Upper lobe of right lung (tissue), 1 donor: ENCODE data around the gene HTRA3. TPM values are rescaled to one million over a fixed set of nuclear protein-coding genes. Genes with fewer than 3 reads are reported as not detected.

Experiments used
- ATAC-seq: fragments of 200-7000 bp; cut with Tn5 transposase; one replicate; pipeline ENCODE4 v1.9.1; 2020; ENCODE audit warnings: mild to moderate bottlenecking, moderate library complexity
- DNase-seq: peaks from one replicate; pipeline ENCODE4 v3.0.0-alpha.2; 2020
- H3K27ac ChIP-seq: fragments of 200-600 bp; one replicate; pipeline ENCODE4 v1.8.0; 2022
- H3K27me3 ChIP-seq: fragments of 200-600 bp; one replicate; pipeline ENCODE4 v1.8.0; 2022; ENCODE audit warnings: mild to moderate bottlenecking
- H3K36me3 ChIP-seq: fragments of 200-600 bp; one replicate; pipeline ENCODE4 v1.8.0; 2022
- H3K4me1 ChIP-seq: fragments of 200-600 bp; one replicate; pipeline ENCODE4 v1.8.0; 2022
- H3K4me3 ChIP-seq: fragments of 200-600 bp; one replicate; pipeline ENCODE4 v1.8.0; 2022; ENCODE audit warnings: mild to moderate bottlenecking
- H3K9me3 ChIP-seq: fragments of 200-600 bp; one replicate; pipeline ENCODE4 v1.8.0; 2022
- intact Hi-C: fragments of 100-400 bp; cut with DNase I; formaldehyde crosslinking; loops from one replicate; pipeline ENCODE4 v1.11.0; 2022
- total RNA-seq: library from RNA; stranded (reverse); fragmentation: NEBNext Ultra II Directional; extraction: Animal tissue kit (Norgen Biotek cat#: 25700); gene quantifications from one replicate; pipeline ENCODE4 v1.2.1, GENCODE V29; 2021
- TF ChIP-seq, protein P1 (sequence below): fragments of 200-600 bp; IDR thresholded peaks from one replicate; pipeline ENCODE4 v1.8.0; 2022; ENCODE audit warnings: antibody characterized with exemption
- donor health status: DM: no; HTN: yes; CAD: no; lungs with severe emphysema.

HTRA3 gene
- total RNA-seq, 1 donor from 2014 or later: 25.0 TPM

GRCh38 chr4:8310306-8310705, 40.8 kb downstream of the HTRA3 start:
- intact Hi-C loops: no loop called here
- H3K27me3 ChIP-seq: no peaks in the 10 kb centered on the region
- peak; percentile 40 for DNase-seq

DNA sequence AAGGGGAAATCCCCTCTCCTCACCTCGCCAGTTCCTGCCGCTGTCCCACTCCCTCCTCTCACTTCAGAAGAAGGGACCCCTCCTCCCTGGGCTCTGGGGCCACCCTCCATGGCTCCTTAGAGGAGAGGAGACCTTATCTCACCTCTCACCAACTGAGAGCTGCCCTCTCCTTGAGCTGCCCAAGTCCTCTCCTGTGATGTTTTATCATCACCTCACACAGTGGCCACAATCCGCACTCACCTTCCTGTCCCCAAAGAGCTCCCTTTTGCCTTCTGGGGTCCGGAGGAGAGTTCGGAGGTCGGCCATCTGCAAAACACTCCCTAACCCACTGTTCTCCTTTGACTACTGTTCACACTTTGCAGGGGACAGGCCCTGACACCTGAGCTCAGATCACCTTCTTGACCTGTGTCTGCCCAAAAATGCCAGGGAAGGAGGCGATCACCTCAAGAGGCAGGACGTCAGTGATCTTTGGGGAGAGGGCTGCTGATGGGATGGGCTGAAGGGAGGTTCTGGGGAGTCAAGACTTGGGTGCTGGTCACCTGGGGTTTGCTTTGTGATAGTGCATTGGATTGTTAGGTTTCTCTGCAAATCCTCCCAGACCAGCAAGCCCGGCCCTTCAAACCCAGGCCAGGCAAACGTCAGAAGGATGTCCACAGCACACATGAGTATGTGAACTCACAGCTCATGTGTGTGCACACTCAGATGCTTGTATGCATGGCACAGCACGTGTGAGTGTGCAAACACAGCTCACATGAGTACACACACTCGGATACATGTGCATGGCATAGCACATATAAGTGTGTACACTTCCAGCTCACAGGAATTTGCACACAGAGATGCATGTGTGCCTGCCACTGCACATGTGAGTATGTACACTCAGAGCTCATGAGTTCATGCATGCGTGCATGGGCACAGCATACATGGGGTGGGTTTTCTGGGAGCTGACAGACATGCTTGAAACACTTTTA, 41.8 kb downstream of the HTRA3 start:
- intact Hi-C loops: no loop called here
- TF ChIP-seq, protein P1, sequence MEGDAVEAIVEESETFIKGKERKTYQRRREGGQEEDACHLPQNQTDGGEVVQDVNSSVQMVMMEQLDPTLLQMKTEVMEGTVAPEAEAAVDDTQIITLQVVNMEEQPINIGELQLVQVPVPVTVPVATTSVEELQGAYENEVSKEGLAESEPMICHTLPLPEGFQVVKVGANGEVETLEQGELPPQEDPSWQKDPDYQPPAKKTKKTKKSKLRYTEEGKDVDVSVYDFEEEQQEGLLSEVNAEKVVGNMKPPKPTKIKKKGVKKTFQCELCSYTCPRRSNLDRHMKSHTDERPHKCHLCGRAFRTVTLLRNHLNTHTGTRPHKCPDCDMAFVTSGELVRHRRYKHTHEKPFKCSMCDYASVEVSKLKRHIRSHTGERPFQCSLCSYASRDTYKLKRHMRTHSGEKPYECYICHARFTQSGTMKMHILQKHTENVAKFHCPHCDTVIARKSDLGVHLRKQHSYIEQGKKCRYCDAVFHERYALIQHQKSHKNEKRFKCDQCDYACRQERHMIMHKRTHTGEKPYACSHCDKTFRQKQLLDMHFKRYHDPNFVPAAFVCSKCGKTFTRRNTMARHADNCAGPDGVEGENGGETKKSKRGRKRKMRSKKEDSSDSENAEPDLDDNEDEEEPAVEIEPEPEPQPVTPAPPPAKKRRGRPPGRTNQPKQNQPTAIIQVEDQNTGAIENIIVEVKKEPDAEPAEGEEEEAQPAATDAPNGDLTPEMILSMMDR: no peak

More at GRCh38 chr4:8310306-8310705, 40.8 kb downstream of the HTRA3 start:
- ATAC-seq: no peak
- H3K27ac ChIP-seq: no peak overlapping the region
- no peaks in the 10 kb centered on the region for H3K9me3 ChIP-seq
- no peaks in the 10 kb centered on the region for H3K36me3 ChIP-seq
- no peak overlapping the region for H3K4me3 ChIP-seq
- TF ChIP-seq, protein P1: no peak
- peaks cover 2% of the 10 kb centered on the region for H3K4me1 ChIP-seq

GRCh38 chr4:8312069-8312445, 42.5 kb downstream of the HTRA3 start:
- ATAC-seq (no peak), DNase-seq (no peak)
- TF ChIP-seq, protein P1: no peak
- intact Hi-C loops: no loop called here
- no peak overlapping the region for H3K27ac ChIP-seq
- H3K27me3 ChIP-seq: no peaks in the 10 kb centered on the region
- no peaks in the 10 kb centered on the region for H3K36me3 ChIP-seq
- peaks cover 9% of the 10 kb centered on the region for H3K4me1 ChIP-seq
- no peaks in the 10 kb centered on the region for H3K9me3 ChIP-seq
- H3K4me3 ChIP-seq: no peak overlapping the region

More for the DNA sequence above, 41.8 kb downstream of the HTRA3 start:
- H3K36me3 ChIP-seq: no peaks in the 10 kb centered on the region
- no peak overlapping the region for H3K4me3 ChIP-seq
- peaks cover 9% of the 10 kb centered on the region for H3K4me1 ChIP-seq
- no peak for ATAC-seq
- no peak overlapping the region for H3K27ac ChIP-seq
- DNase-seq: peak; percentile 46
- no peaks in the 10 kb centered on the region for H3K9me3 ChIP-seq
- no peaks in the 10 kb centered on the region for H3K27me3 ChIP-seq

GRCh38 chr4:8312976-8313375, 43.4 kb downstream of the HTRA3 start:
- no peaks in the 10 kb centered on the region for H3K36me3 ChIP-seq
- no peaks in the 10 kb centered on the region for H3K9me3 ChIP-seq
- ATAC-seq (no peak), DNase-seq (no peak)
- TF ChIP-seq, protein P1: no peak
- intact Hi-C loops: no loop called here
- no peak overlapping the region for H3K27ac ChIP-seq
- no peaks in the 10 kb centered on the region for H3K27me3 ChIP-seq
- H3K4me1 ChIP-seq: peaks cover 9% of the 10 kb centered on the region
- no peak overlapping the region for H3K4me3 ChIP-seq

DNA sequence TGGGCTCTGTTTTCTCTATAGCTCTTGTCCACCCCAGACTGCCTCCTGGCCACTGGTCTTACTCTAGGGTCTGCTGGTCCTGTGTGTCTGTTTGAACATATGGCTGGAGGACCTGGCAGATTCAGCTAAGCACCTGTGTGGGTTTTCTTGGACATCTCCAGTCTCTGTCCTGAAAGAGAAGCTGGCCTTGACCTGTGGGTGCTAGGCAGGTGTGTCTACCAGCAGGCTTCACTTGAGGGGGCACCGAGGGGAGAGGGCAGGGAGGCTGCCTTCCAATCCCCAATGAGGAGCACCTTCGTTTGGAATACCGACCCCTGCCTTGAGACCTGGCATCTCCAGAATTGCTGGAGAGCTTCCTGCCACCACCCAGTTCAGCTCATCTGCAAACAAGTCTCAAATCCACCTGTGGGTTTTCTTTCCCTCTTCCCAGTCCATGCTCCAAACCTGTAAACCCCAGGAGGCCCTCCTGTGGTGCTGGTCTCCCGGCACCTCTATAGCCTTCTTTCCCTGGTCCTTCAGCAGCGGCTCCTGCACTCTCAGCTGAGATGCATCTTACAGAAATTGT, 45.2 kb downstream of the HTRA3 start:
- ATAC-seq (no peak), DNase-seq (peak; percentile 36)
- Histone ChIP-seq H3K9me3 (no peaks in the 10 kb centered on the region), H3K36me3 (no peaks in the 10 kb centered on the region), H3K27ac (no peak overlapping the region), H3K27me3 (no peaks in the 10 kb centered on the region), H3K4me3 (no peak overlapping the region), H3K4me1 (peaks cover 14% of the 10 kb centered on the region)
- intact Hi-C loops: no loop called here
- TF ChIP-seq, protein P1: no peak
